Measurements from ENCODE around the gene RNF123.

Gene RNF123

GRCh38 chr3:49671291-49672288 lies 17.8 kb upstream of the RNF123 start:
- Histone ChIP-seq H3K9me2 (ENCODE audit: low read depth, low read length) (no peaks in the 10 kb centered on the region), H3K36me3 (ENCODE audit: insufficient read depth, low read length) (peaks cover 10% of the 10 kb centered on the region; the same call in 1 of the 2 replicates), H3K27ac (ENCODE audit: low read depth, low read length, poor library complexity, severe bottlenecking) (peak overlapping the region; percentile 34), H3K4me1 (ENCODE audit: insufficient read depth, low read length, severe bottlenecking) (peaks cover 20% of the 10 kb centered on the region), H3K4me3 (ENCODE audit: low read depth, low read length, poor library complexity, severe bottlenecking) (no peak overlapping the region), H3K9me3 (ENCODE audit: low read length) (no peaks in the 10 kb centered on the region), H2AFZ (ENCODE audit: low read length) (no peak overlapping the region), H3F3A (ENCODE audit: insufficient read depth, low read length) (no peaks in the 10 kb centered on the region), H3K9ac (ENCODE audit: low read length) (no peak overlapping the region), H3K79me2 (ENCODE audit: insufficient read depth, low read length) (no peaks in the 10 kb centered on the region), H3K27me3 (ENCODE audit: insufficient read depth, low read length) (no peaks in the 10 kb centered on the region), H4K20me1 (ENCODE audit: insufficient read depth, low read length) (no peaks in the 10 kb centered on the region), H3K4me2 (ENCODE audit: low read length) (no peak overlapping the region; the same call in 1 of the 2 replicates)
- peak; percentile 85 for TF ChIP-seq CTCF (IDR thresholded peaks at IDR 0.05; ENCODE audit: low read length)
- no peak for TF ChIP-seq EZH2 (IDR thresholded peaks at IDR 0.05; ENCODE audit: borderline replicate concordance, low read length)

- TF ChIP-seq CTCF (IDR thresholded peaks at IDR 0.05; ENCODE audit: low read length) = no peak
- Histone ChIP-seq H3K9ac (ENCODE audit: low read length) (peak overlapping the region; percentile 87), H3K9me2 (ENCODE audit: low read depth, low read length) (no peaks in the 10 kb centered on the region), H3K27me3 (ENCODE audit: insufficient read depth, low read length) (no peaks in the 10 kb centered on the region), H3K27ac (ENCODE audit: low read depth, low read length, poor library complexity, severe bottlenecking) (peak overlapping the region; percentile 73), H3K79me2 (ENCODE audit: insufficient read depth, low read length) (no peaks in the 10 kb centered on the region), H3F3A (ENCODE audit: insufficient read depth, low read length) (no peaks in the 10 kb centered on the region), H3K4me1 (ENCODE audit: insufficient read depth, low read length, severe bottlenecking) (peaks cover 20% of the 10 kb centered on the region), H4K20me1 (ENCODE audit: insufficient read depth, low read length) (no peaks in the 10 kb centered on the region), H3K4me3 (ENCODE audit: low read depth, low read length, poor library complexity, severe bottlenecking) (peak overlapping the region; percentile 77), H2AFZ (ENCODE audit: low read length) (no peak overlapping the region), H3K9me3 (ENCODE audit: low read length) (no peaks in the 10 kb centered on the region), H3K36me3 (ENCODE audit: insufficient read depth, low read length) (peaks cover 26% of the 10 kb centered on the region), H3K4me2 (ENCODE audit: low read length) (peak overlapping the region; percentile 78)
Observed at GRCh38 chr3:49673121-49673714, 16.1 kb upstream of the RNF123 start.

- H3K4me1 ChIP-seq (ENCODE audit: insufficient read depth, low read length, severe bottlenecking) = peaks cover 20% of the 10 kb centered on the region
- no peaks in the 10 kb centered on the region for H4K20me1 ChIP-seq (ENCODE audit: insufficient read depth, low read length)
- no peaks in the 10 kb centered on the region for H3K9me2 ChIP-seq (ENCODE audit: low read depth, low read length)
- TF ChIP-seq CTCF (IDR thresholded peaks at IDR 0.05; ENCODE audit: low read length) (no peak), EZH2 (IDR thresholded peaks at IDR 0.05; ENCODE audit: borderline replicate concordance, low read length) (no peak)
- H3K36me3 ChIP-seq (ENCODE audit: insufficient read depth, low read length) = peaks cover 33% of the 10 kb centered on the region
- H3K27ac ChIP-seq (ENCODE audit: low read depth, low read length, poor library complexity, severe bottlenecking) = peak within 1 kb of the TSS; percentile 73
- peak within 1 kb of the TSS; percentile 87 for H3K9ac ChIP-seq (ENCODE audit: low read length)
- H3K4me3 ChIP-seq (ENCODE audit: low read depth, low read length, poor library complexity, severe bottlenecking) = peak within 1 kb of the TSS; percentile 77
- no peaks in the 10 kb centered on the region for H3K9me3 ChIP-seq (ENCODE audit: low read length)
- no peaks in the 10 kb centered on the region for H3K79me2 ChIP-seq (ENCODE audit: insufficient read depth, low read length)
- peak within 1 kb of the TSS; percentile 78 for H3K4me2 ChIP-seq (ENCODE audit: low read length)
- no peak within 1 kb of the TSS for H2AFZ ChIP-seq (ENCODE audit: low read length)
- H3F3A ChIP-seq (ENCODE audit: insufficient read depth, low read length) = no peaks in the 10 kb centered on the region
- H3K27me3 ChIP-seq (ENCODE audit: insufficient read depth, low read length) = no peaks in the 10 kb centered on the region
Observed at GRCh38 chr3:49673715-49674496, 15.5 kb upstream of the RNF123 start, which contains the start of gene APEH. Gene APEH (plus strand): TSS chr3:49674351. CDS start chr3:49674402, 51 bp downstream.

Measured in OCI-LY1 (cell line).